Neural progenitor cell (in vitro differentiated cells): ENCODE measurements around the gene KDM6B. TPM values are rescaled to one million over a fixed set of nuclear protein-coding genes. Genes with fewer than 3 reads are reported as not detected.

ENCODE experiments used
- DNase-seq: peaks from one replicate; pipeline ENCODE4 v3.0.0-alpha.2; 2016; ENCODE audit warnings: low spot score
- H2AFZ ChIP-seq: fragments of 200-600 bp; sonication (generic); replicated peaks from 2 replicates; pipeline ENCODE4 v1.6.1; 2016; ENCODE audit warnings: antibody characterized with exemption
- H3F3A ChIP-seq: fragments of 200-600 bp; sonication (generic); 2 replicates; pipeline ENCODE4 v1.6.1; 2016; ENCODE audit warnings: antibody characterized with exemption, low read depth
- H3K27ac ChIP-seq: fragments of 200-600 bp; sonication (generic); 2 replicates; pipeline ENCODE4 v1.5.1; 2016; ENCODE audit warnings: mild to moderate bottlenecking
- H3K27me3 ChIP-seq: fragments of 200-600 bp; sonication (generic); 2 replicates; pipeline ENCODE4 v1.6.1; 2016; ENCODE audit warnings: mild to moderate bottlenecking, moderate library complexity
- H3K36me3 ChIP-seq: fragments of 200-600 bp; sonication (generic); 2 replicates; pipeline ENCODE4 v1.5.1; 2016
- H3K4me1 ChIP-seq: fragments of 200-600 bp; sonication (generic); 2 replicates; pipeline ENCODE4 v1.6.1; 2016; ENCODE audit warnings: mixed run types
- H3K4me2 ChIP-seq: fragments of 200-600 bp; sonication (generic); 2 replicates; pipeline ENCODE4 v1.6.1; 2016
- H3K4me3 ChIP-seq: fragments of 200-600 bp; sonication (generic); 2 replicates; pipeline ENCODE4 v1.5.1; 2016
- H3K79me2 ChIP-seq: fragments of 200-600 bp; sonication (generic); 2 replicates; pipeline ENCODE4 v1.6.1; 2016; ENCODE audit warnings: low read depth
- H3K9ac ChIP-seq: fragments of 200-600 bp; sonication (generic); 2 replicates; pipeline ENCODE4 v1.6.1; 2016
- H3K9me3 ChIP-seq: fragments of 200-600 bp; sonication (generic); 2 replicates; pipeline ENCODE4 v1.5.1; 2016; ENCODE audit warnings: low read depth
- H4K20me1 ChIP-seq: fragments of 200-600 bp; sonication (generic); 2 replicates; pipeline ENCODE4 v1.6.1; 2016; ENCODE audit warnings: low read depth
- H3K27ac Mint-ChIP-seq: 3 replicates; pipeline ENCODE4 v1.8.0; 2021; ENCODE audit warnings: mixed read lengths
- H3K27me3 Mint-ChIP-seq: 2 replicates; pipeline ENCODE4 v1.8.0; 2022; ENCODE audit warnings: low read depth, mild to moderate bottlenecking, inconsistent platforms, moderate library complexity, mixed read lengths; ENCODE audit not compliant: insufficient read depth
- H3K36me3 Mint-ChIP-seq: 3 replicates; pipeline ENCODE4 v1.8.0; 2021; ENCODE audit warnings: mixed read lengths
- H3K4me1 Mint-ChIP-seq: 3 replicates; pipeline ENCODE4 v1.8.0; 2021; ENCODE audit warnings: mixed read lengths
- H3K4me3 Mint-ChIP-seq: 3 replicates; pipeline ENCODE4 v1.8.0; 2021; ENCODE audit warnings: mild to moderate bottlenecking, moderate library complexity, mixed read lengths
- H3K9me3 Mint-ChIP-seq: 3 replicates; pipeline ENCODE4 v1.8.0; 2020; ENCODE audit warnings: mixed read lengths
- CTCF ChIP-seq: fragments of 200-600 bp; sonication (generic); IDR thresholded peaks from 2 replicates; pipeline ENCODE4 v1.5.1; 2017; ENCODE audit warnings: antibody characterized with exemption, mild to moderate bottlenecking
- EZH2 ChIP-seq: fragments of 200-600 bp; sonication (generic); IDR thresholded peaks from 2 replicates; pipeline ENCODE4 v1.6.1; 2017; ENCODE audit warnings: antibody characterized with exemption, mild to moderate bottlenecking, moderate library complexity
- EZH2phosphoT487 ChIP-seq: fragments of 200-600 bp; sonication (generic); IDR thresholded peaks from 2 replicates; pipeline ENCODE4 v1.6.1; 2017; ENCODE audit warnings: antibody characterized with exemption
- total RNA-seq: library from RNA; depleted of rRNA; stranded (reverse); fragments of >200 nt; gene quantifications from 2 replicates; pipeline ENCODE4 v1.2.3, GENCODE V29; 2015; ENCODE audit warnings: low replicate concordance

KDM6B gene
- total RNA-seq, 1 donor from 2014 or later: 12.3 TPM

DNA sequence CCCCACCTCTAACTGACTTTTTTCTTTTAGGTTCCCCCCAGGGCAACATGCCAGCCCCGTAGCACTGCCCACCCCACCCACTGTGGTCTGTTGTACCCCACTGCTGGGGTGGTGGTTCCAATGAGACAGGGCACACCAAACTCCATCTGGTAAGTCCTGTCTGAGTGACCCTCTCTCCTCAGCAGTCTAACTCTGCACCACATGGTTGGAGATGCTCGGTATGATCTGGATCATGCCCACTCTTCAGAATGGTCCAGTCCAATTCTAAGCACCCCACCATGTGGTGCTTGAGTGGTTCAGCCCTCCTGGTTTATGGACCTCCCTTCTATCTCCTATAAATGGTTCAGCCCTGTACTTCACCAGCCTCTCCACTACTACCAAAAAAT, 5.9 kb downstream of the KDM6B start:
- peak overlapping the region; percentile 99 for H3K4me2 ChIP-seq
- TF ChIP-seq EZH2 (no peak), EZH2phosphoT487 (no peak), CTCF (no peak)
- peaks cover 83% of the 10 kb centered on the region for H3F3A ChIP-seq
- H3K4me3 ChIP-seq: peak overlapping the region; percentile 76
- peaks cover 62% of the 10 kb centered on the region for H4K20me1 ChIP-seq
- H3K27me3 Mint-ChIP-seq: peaks cover 8% of the 10 kb centered on the region
- H3K4me1 ChIP-seq: peaks cover 35% of the 10 kb centered on the region
- H3K27ac ChIP-seq: no peak overlapping the region
- H3K4me3 Mint-ChIP-seq: peak overlapping the region; percentile 94
- peaks cover 54% of the 10 kb centered on the region for H3K4me1 Mint-ChIP-seq
- no peaks in the 10 kb centered on the region for H3K9me3 Mint-ChIP-seq
- no peak overlapping the region for H2AFZ ChIP-seq
- H3K27me3 ChIP-seq: no peaks in the 10 kb centered on the region
- H3K9ac ChIP-seq: no peak overlapping the region
- no peak overlapping the region for H3K27ac Mint-ChIP-seq
- DNase-seq: peak; percentile 31
- no peaks in the 10 kb centered on the region for H3K9me3 ChIP-seq
- H3K36me3 ChIP-seq: no peaks in the 10 kb centered on the region
- H3K79me2 ChIP-seq: peaks cover 65% of the 10 kb centered on the region
- peaks cover 3% of the 10 kb centered on the region for H3K36me3 Mint-ChIP-seq

DNA sequence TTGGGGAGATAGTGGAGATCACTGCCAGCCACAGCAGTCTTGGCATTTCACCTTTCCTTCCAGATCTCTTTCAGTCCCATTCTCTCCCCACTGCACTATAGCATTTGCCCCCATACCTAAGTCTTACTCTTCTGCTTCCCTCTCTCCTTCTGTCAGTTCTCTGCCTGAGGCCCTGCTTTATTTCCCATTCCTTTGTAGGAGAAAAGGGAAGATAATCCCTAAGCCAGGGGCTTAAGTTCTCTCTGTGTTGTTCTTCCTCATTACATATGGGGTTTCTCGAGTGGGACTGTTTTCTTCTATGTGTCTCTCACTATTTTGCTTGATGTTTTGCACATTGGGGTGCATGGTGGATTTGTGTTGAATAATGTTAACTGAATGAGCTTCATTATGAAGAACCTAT, 6.4 kb downstream of the KDM6B start:
- no peak overlapping the region for H2AFZ ChIP-seq
- no peak for TF ChIP-seq EZH2
- TF ChIP-seq CTCF: no peak
- no peak for TF ChIP-seq EZH2phosphoT487
- H3K9ac ChIP-seq: no peak overlapping the region
- H3K27ac ChIP-seq: no peak overlapping the region
- no peaks in the 10 kb centered on the region for H3K9me3 ChIP-seq
- H3K27me3 ChIP-seq: no peaks in the 10 kb centered on the region
- peak; percentile 60 for DNase-seq
- Mint-ChIP-seq H3K27me3 (peaks cover 8% of the 10 kb centered on the region), H3K27ac (peak overlapping the region; percentile 13), H3K4me3 (peak overlapping the region; percentile 94), H3K4me1 (peaks cover 54% of the 10 kb centered on the region), H3K36me3 (peaks cover 3% of the 10 kb centered on the region), H3K9me3 (no peaks in the 10 kb centered on the region)
- H3F3A ChIP-seq: peaks cover 78% of the 10 kb centered on the region
- H3K4me1 ChIP-seq: peaks cover 39% of the 10 kb centered on the region
- H3K4me2 ChIP-seq: peak overlapping the region; percentile 99
- H3K36me3 ChIP-seq: no peaks in the 10 kb centered on the region
- H3K4me3 ChIP-seq: peak overlapping the region; percentile 76
- H4K20me1 ChIP-seq: peaks cover 68% of the 10 kb centered on the region
- H3K79me2 ChIP-seq: peaks cover 71% of the 10 kb centered on the region

DNA sequence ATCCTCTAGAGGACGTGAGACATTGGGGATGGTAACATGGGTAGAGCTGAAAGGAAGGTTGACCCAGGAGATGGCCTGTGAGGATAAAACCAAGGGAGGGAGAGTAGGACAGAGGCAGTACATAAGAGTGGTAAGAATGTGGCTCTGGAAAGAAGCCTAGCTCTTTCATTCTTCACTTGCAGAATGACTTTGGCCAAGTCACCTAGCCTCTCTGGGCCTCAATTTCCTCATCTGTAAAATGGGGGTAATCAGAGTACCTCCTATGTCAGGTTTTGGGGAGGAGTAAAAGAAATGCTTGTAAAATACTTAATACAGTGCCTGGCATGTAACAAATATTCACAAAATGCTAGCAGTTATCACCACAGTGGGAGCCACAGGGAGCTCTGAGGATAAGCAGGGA, 6.9 kb downstream of the KDM6B start:
- H3K36me3 ChIP-seq: no peaks in the 10 kb centered on the region
- H3K27ac ChIP-seq: no peak overlapping the region
- peaks cover 76% of the 10 kb centered on the region for H3F3A ChIP-seq
- H3K27ac Mint-ChIP-seq: peak overlapping the region; percentile 22
- peaks cover 5% of the 10 kb centered on the region for H3K36me3 Mint-ChIP-seq
- peak overlapping the region; percentile 94 for H3K4me3 Mint-ChIP-seq
- H3K4me2 ChIP-seq: peak overlapping the region; percentile 99
- H3K27me3 Mint-ChIP-seq: peaks cover 8% of the 10 kb centered on the region
- DNase-seq: no peak
- H3K9me3 ChIP-seq: no peaks in the 10 kb centered on the region
- TF ChIP-seq EZH2 (no peak), EZH2phosphoT487 (no peak), CTCF (no peak)
- H3K27me3 ChIP-seq: no peaks in the 10 kb centered on the region
- H3K9ac ChIP-seq: no peak overlapping the region
- H3K4me3 ChIP-seq: peak overlapping the region; percentile 76
- peaks cover 39% of the 10 kb centered on the region for H3K4me1 ChIP-seq
- no peaks in the 10 kb centered on the region for H3K9me3 Mint-ChIP-seq
- H4K20me1 ChIP-seq: peaks cover 72% of the 10 kb centered on the region
- peaks cover 73% of the 10 kb centered on the region for H3K79me2 ChIP-seq
- peaks cover 57% of the 10 kb centered on the region for H3K4me1 Mint-ChIP-seq
- no peak overlapping the region for H2AFZ ChIP-seq
